ENCODE results near the gene RRBP1.

Gene RRBP1

GRCh38 chr20:17616480-17617211 is 65.4 kb downstream of the RRBP1 start:
- H3K4me3 ChIP-seq (replicated peaks; ENCODE audit: low read depth, low read length) = no peak overlapping the region
- TF ChIP-seq CTCF (IDR thresholded peaks at IDR 0.05; ENCODE audit: low read depth, low read length, missing control alignments) = no peak
- no peak for DNase-seq (ENCODE audit: extremely low read depth, low read depth)

- TF ChIP-seq CTCF (IDR thresholded peaks at IDR 0.05; ENCODE audit: low read depth, low read length, missing control alignments) = no peak
- DNase-seq (ENCODE audit: extremely low read depth, low read depth) = no peak
- H3K4me3 ChIP-seq (replicated peaks; ENCODE audit: low read depth, low read length) = no peak overlapping the region
Measured at GRCh38 chr20:17615645-17616479, 66.2 kb downstream of the RRBP1 start.

- no peak for DNase-seq (ENCODE audit: extremely low read depth, low read depth)
- TF ChIP-seq CTCF (IDR thresholded peaks at IDR 0.05; ENCODE audit: low read depth, low read length, missing control alignments) = no peak
- no peak overlapping the region for H3K4me3 ChIP-seq (replicated peaks; ENCODE audit: low read depth, low read length)
Measured at GRCh38 chr20:17614812-17615644, 67.0 kb downstream of the RRBP1 start.

GRCh38 chr20:17614176-17614811 is 67.7 kb downstream of the RRBP1 start:
- DNase-seq (ENCODE audit: extremely low read depth, low read depth) = no peak
- no peak overlapping the region for H3K4me3 ChIP-seq (replicated peaks; ENCODE audit: low read depth, low read length)
- TF ChIP-seq CTCF (IDR thresholded peaks at IDR 0.05; ENCODE audit: low read depth, low read length, missing control alignments) = no peak

GRCh38 chr20:17613328-17614175 is 68.5 kb downstream of the RRBP1 start:
- TF ChIP-seq CTCF (IDR thresholded peaks at IDR 0.05; ENCODE audit: low read depth, low read length, missing control alignments) = no peak
- no peak for DNase-seq (ENCODE audit: extremely low read depth, low read depth)
- H3K4me3 ChIP-seq (replicated peaks; ENCODE audit: low read depth, low read length) = no peak overlapping the region
